ENCODE results near the gene SNX18.

Gene SNX18

DNA sequence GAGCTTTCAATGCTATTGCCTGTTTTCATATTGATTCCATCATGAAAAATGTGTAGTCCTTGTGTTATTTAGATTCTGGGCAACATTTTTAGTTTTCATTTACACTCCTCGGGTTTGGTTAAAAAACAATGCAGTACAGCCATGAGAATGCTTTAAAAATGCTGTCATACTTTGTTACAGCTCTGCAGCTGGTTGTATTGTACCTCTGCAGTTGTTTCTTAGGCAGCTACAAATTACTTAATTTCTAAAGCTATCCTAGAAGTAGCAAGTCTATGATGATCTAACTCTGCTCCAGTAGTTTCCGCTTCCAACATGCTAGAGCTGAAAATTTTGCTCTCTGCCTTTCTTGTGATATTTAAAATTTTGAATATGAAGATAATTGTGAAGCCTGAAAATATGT lies 20.2 kb downstream of the SNX18 start:
- Histone ChIP-seq H3K27ac (no peak overlapping the region), H3K9me3 (ENCODE audit: severe bottlenecking) (no peaks in the 10 kb centered on the region), H3K4me3 (ENCODE audit: low read depth, low read length) (no peak overlapping the region), H3K36me3 (no peaks in the 10 kb centered on the region), H3K27me3 (ENCODE audit: insufficient read depth, low read depth, severe bottlenecking) (no peaks in the 10 kb centered on the region)
- TF ChIP-seq, protein P1, sequence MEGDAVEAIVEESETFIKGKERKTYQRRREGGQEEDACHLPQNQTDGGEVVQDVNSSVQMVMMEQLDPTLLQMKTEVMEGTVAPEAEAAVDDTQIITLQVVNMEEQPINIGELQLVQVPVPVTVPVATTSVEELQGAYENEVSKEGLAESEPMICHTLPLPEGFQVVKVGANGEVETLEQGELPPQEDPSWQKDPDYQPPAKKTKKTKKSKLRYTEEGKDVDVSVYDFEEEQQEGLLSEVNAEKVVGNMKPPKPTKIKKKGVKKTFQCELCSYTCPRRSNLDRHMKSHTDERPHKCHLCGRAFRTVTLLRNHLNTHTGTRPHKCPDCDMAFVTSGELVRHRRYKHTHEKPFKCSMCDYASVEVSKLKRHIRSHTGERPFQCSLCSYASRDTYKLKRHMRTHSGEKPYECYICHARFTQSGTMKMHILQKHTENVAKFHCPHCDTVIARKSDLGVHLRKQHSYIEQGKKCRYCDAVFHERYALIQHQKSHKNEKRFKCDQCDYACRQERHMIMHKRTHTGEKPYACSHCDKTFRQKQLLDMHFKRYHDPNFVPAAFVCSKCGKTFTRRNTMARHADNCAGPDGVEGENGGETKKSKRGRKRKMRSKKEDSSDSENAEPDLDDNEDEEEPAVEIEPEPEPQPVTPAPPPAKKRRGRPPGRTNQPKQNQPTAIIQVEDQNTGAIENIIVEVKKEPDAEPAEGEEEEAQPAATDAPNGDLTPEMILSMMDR (IDR thresholded peaks at IDR 0.05; ENCODE audit: low read depth, low read length): no peak
- no peak for DNase-seq

DNA sequence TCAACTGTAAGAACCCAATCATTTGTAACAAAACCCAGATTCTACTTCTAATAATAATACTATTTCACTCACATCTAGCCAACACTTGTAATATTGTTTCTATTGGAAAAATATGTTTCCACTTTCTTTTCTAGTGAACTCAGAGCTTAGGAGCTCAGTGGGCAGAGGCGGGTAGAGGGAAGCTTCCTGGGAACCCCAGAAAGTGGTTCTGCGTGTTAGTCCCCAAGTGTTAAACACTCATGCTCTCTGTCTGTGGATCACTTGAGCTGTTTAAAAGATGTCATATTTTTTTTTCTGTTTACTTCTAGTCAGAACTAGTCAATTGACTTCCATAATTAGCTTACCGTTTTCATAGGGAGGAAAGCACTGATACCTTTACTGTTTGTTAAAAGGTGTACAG lies 20.6 kb downstream of the SNX18 start:
- TF ChIP-seq, protein P1 (IDR thresholded peaks at IDR 0.05; ENCODE audit: low read depth, low read length): no peak
- H3K4me3 ChIP-seq (ENCODE audit: low read depth, low read length): no peak overlapping the region
- no peaks in the 10 kb centered on the region for H3K36me3 ChIP-seq

DNA sequence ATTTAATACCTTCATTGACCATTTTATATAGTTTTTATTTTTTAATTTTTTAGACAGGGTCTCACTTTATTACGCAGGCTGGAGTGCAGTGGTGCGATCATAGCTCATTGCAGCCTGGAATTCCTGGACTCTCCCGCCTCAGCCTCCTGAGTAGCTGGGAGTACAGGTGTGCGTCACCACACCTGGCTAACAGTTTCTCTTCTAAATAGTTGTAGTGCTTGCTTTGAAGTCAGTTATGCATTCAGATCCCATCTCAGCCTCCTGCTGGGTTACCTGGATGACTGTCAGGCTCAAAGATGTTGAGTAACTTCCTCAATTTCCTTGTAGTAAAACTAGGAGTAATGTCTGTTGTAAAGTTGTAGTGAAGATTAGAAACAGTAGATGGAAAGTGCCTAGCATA lies 21.4 kb downstream of the SNX18 start:
- Histone ChIP-seq H3K27ac (no peak overlapping the region), H3K4me3 (ENCODE audit: low read depth, low read length) (no peak overlapping the region), H3K27me3 (ENCODE audit: insufficient read depth, low read depth, severe bottlenecking) (no peaks in the 10 kb centered on the region), H3K9me3 (ENCODE audit: severe bottlenecking) (no peaks in the 10 kb centered on the region), H3K36me3 (no peaks in the 10 kb centered on the region)
- DNase-seq: no peak
- TF ChIP-seq, protein P1 (IDR thresholded peaks at IDR 0.05; ENCODE audit: low read depth, low read length): no peak

More for the DNA sequence above, 20.6 kb downstream of the SNX18 start:
- Histone ChIP-seq H3K27me3 (ENCODE audit: insufficient read depth, low read depth, severe bottlenecking) (no peaks in the 10 kb centered on the region), H3K27ac (no peak overlapping the region), H3K9me3 (ENCODE audit: severe bottlenecking) (no peaks in the 10 kb centered on the region)
- DNase-seq: no peak

DNA sequence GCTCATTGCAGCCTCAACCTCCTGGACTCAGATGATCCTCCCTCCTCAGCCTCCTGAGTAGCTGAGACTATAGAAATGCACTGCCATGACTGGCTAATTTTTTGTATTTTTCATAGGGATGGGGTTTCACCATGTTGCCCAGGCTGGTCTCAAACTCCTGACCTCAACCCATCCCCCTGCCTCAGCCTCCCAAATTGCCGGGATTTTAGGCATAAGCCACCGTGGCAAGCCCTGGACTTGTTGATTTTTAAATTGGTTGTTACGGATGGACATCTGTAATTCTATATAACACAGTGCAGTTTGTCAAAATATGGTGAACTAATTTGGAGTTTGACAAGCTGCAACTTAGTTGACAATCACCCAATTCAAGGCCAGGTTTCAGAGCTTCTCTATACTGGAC lies 22.7 kb downstream of the SNX18 start:
- H3K4me3 ChIP-seq (ENCODE audit: low read depth, low read length): no peak overlapping the region
- no peaks in the 10 kb centered on the region for H3K9me3 ChIP-seq (ENCODE audit: severe bottlenecking)
- H3K27me3 ChIP-seq (ENCODE audit: insufficient read depth, low read depth, severe bottlenecking): no peaks in the 10 kb centered on the region
- no peak overlapping the region for H3K27ac ChIP-seq
- TF ChIP-seq, protein P1 (IDR thresholded peaks at IDR 0.05; ENCODE audit: low read depth, low read length): no peak
- H3K36me3 ChIP-seq: no peaks in the 10 kb centered on the region
- DNase-seq: no peak

DNA sequence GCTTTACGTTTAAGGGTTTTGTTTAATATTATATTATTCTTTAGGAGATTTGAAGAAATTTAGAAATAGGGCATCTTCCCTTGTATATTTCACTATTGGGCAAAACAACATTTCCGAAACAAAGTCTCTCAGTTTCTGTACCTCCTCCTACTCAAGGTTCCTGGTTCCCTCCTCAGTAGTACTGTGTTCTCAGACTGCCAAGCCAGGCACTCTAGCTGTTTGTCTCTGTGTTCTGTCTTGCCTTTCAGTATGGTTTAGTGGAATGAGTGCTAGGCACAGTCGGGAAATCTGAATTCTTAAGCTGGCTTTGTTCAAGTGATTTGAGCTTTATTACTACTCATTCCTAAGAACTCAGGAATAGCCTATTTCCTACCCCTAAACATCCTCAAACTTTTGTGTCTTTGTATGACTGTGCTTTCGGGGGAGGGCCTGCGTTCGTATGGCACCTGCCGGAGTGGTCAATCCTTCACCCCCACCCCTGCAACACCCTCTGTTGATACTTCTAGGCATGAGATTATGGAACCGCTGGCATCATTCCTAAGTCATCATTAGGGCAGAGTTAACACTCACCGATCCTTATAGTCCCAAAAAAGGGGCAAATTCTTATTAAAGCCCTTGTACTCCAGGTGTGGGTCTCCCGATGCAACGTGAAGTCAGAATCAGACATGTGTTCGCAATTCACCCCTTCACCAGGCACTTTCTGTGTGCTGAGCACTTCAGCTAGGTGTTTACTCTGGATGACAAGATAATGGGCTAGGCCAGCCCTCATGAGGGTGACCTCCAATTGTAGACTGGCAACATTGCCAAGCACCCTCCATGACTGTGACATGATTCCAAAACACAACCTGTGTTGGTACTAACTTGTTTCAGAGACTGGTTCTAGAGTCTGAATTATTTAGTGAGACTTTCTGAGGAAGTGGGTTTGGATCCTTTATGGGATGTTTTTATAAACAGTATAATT lies 24.5 kb downstream of the SNX18 start:
- Histone ChIP-seq H3K27ac (no peak overlapping the region), H3K4me3 (ENCODE audit: low read depth, low read length) (no peak overlapping the region), H3K9me3 (ENCODE audit: severe bottlenecking) (no peaks in the 10 kb centered on the region), H3K36me3 (no peaks in the 10 kb centered on the region), H3K27me3 (ENCODE audit: insufficient read depth, low read depth, severe bottlenecking) (no peaks in the 10 kb centered on the region)
- DNase-seq: no peak
- TF ChIP-seq, protein P1 (IDR thresholded peaks at IDR 0.05; ENCODE audit: low read depth, low read length): no peak
